LHCN-M2 (cell line): ENCODE measurements around the gene SCIN. TPM values are rescaled to one million over a fixed set of nuclear protein-coding genes. Genes with fewer than 3 reads are reported as not detected.
A peak's percentile ranks its signal among the peaks of the same experiment; 100 is the strongest.
"Not testable (repeated sequence)": the region's sequence is repeated elsewhere in the genome, so short reads cannot be mapped to it uniquely, and the experiment has no call there.

Experiments used
- DNase-seq: peaks from one replicate; pipeline ENCODE4 v3.0.0-alpha.2; 2012; ENCODE audit warnings: low read depth
- polyA plus RNA-seq: library from polyadenylated mRNA; unstranded; fragments of >200 nt; gene quantifications from one replicate; pipeline ENCODE4 v1.2.1, GENCODE V29; 2012; ENCODE audit warnings: missing spikeins
- total RNA-seq: library from RNA; depleted of rRNA; stranded (reverse); fragments of >200 nt; gene quantifications from 2 replicates; pipeline ENCODE4 v1.2.3, GENCODE V29; 2014; rRNA removed

SCIN gene
- total RNA-seq = 0.40 and 1.0 TPM in 2 replicates
- 1.3 TPM for polyA plus RNA-seq

GRCh38 chr7:12570534-12571461 is at the start of gene SCIN:
Gene SCIN (plus strand): TSS chr7:12570720. CDS start chr7:12570787, 67 bp downstream.
- peak; percentile 40 for DNase-seq

- DNase-seq = peak; percentile 70
These were observed 45.6 kb upstream of the SCIN start for GRCh38 chr7:12524794-12525386.

GRCh38 chr7:12526693-12527092 is 43.8 kb upstream of the SCIN start:
- not testable (repeated sequence) for DNase-seq

- not testable (repeated sequence) for DNase-seq
These were observed 42.9 kb upstream of the SCIN start for GRCh38 chr7:12527670-12528069.

- no peak for DNase-seq
These were observed 40.4 kb upstream of the SCIN start for GRCh38 chr7:12529971-12530710.

GRCh38 chr7:12531784-12532183 is 38.7 kb upstream of the SCIN start:
- no peak for DNase-seq

GRCh38 chr7:12534046-12534445 is 36.5 kb upstream of the SCIN start:
- DNase-seq = no peak

- no peak for DNase-seq
These were observed 30.8 kb upstream of the SCIN start for GRCh38 chr7:12539681-12540080.

GRCh38 chr7:12540850-12541249 is 29.7 kb upstream of the SCIN start:
- peak; percentile 11 for DNase-seq

- DNase-seq = no peak
These were observed 26.9 kb upstream of the SCIN start for GRCh38 chr7:12543586-12543985.

- DNase-seq = peak; percentile 69
These were observed 21.4 kb upstream of the SCIN start for GRCh38 chr7:12549106-12549505.

- peak; percentile 76 for DNase-seq
These were observed 19.6 kb upstream of the SCIN start for GRCh38 chr7:12550956-12551355.

GRCh38 chr7:12552876-12553275 is 17.6 kb upstream of the SCIN start:
- no peak for DNase-seq

GRCh38 chr7:12553416-12553815 is 17.1 kb upstream of the SCIN start:
- DNase-seq = no peak

- DNase-seq = no peak
These were observed 16.2 kb upstream of the SCIN start for GRCh38 chr7:12554351-12554750.

GRCh38 chr7:12554872-12555271 is 15.6 kb upstream of the SCIN start:
- DNase-seq = no peak

- not testable (repeated sequence) for DNase-seq
These were observed 14.8 kb upstream of the SCIN start for GRCh38 chr7:12555695-12556094.

- DNase-seq = not testable (repeated sequence)
These were observed 14.3 kb upstream of the SCIN start for GRCh38 chr7:12556139-12556792.

- DNase-seq = peak; percentile 41
These were observed 13.2 kb upstream of the SCIN start for GRCh38 chr7:12557282-12557681.

- DNase-seq = peak; percentile 61
These were observed 5.3 kb upstream of the SCIN start for GRCh38 chr7:12564996-12565764.

GRCh38 chr7:12565873-12566272 is 4.6 kb upstream of the SCIN start:
- DNase-seq = no peak
